GOT3 (cell line): ENCODE data around the gene MOB1A.

Experiments used
- DNase-seq: peaks from one replicate; lab custom pipeline; 2025; ENCODE audit warnings: mixed read lengths; lab: John Stamatoyannopoulos, UW

Gene MOB1A

DNA sequence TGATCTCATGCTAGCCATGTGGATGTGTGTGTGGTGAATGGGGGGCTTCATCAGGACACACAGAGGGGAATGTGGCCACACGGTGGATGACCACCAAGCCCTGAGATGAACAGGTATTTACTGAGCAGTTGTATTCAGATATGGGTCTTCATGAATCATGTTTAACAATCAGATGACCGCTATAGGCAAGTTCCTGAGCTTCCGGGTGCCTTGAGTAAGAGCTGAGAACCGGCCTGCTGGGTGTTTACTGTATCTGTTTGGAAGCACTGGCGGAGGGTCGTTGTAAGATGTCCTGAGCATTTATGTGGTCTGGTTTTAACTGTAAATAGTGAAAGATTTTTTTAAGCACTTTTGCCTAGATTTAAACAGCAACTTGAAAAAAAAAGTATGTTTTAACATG is 74.9 kb downstream of the MOB1A start:
- DNase-seq: no peak
